GM19023 (cell line): Measurements from ENCODE around the gene PRKCE.
A peak's percentile ranks its signal among the peaks of the same experiment; 100 is the strongest.

ENCODE experiments used
- ATAC-seq: cut with Tn5 transposase; IDR thresholded peaks from one replicate; pipeline ENCODE4 v1.9.1; 2021; ENCODE audit warnings: mild to moderate bottlenecking, moderate library complexity; ENCODE audit not compliant: unreplicated experiment

Gene PRKCE

GRCh38 chr2:45721150-45721549 is 69.7 kb downstream of the PRKCE start:
- ATAC-seq: no peak

GRCh38 chr2:45722477-45722876 is 71.0 kb downstream of the PRKCE start:
- no peak for ATAC-seq

GRCh38 chr2:45723857-45724256 is 72.4 kb downstream of the PRKCE start:
- no peak for ATAC-seq

- no peak for ATAC-seq
Observed at GRCh38 chr2:45724335-45724734, 72.9 kb downstream of the PRKCE start.

GRCh38 chr2:45725731-45726130 is 74.3 kb downstream of the PRKCE start:
- ATAC-seq: no peak

- no peak for ATAC-seq
Observed at GRCh38 chr2:45726188-45726587, 74.7 kb downstream of the PRKCE start.

- ATAC-seq: peak; percentile 80
Observed at GRCh38 chr2:45728458-45728942, 77.0 kb downstream of the PRKCE start.

- peak; percentile 46 for ATAC-seq
Observed at GRCh38 chr2:45729753-45730512, 78.5 kb downstream of the PRKCE start.

- no peak for ATAC-seq
Observed at GRCh38 chr2:45731141-45731540, 79.7 kb downstream of the PRKCE start.

GRCh38 chr2:45732436-45732835 is 81.0 kb downstream of the PRKCE start:
- no peak for ATAC-seq

- ATAC-seq: no peak
Observed at GRCh38 chr2:45732946-45733345, 81.5 kb downstream of the PRKCE start.

- no peak for ATAC-seq
Observed at GRCh38 chr2:45734336-45734735, 82.9 kb downstream of the PRKCE start.

GRCh38 chr2:45734952-45735351 is 83.5 kb downstream of the PRKCE start:
- ATAC-seq: no peak

GRCh38 chr2:45736757-45737704 is 85.6 kb downstream of the PRKCE start:
- no peak for ATAC-seq

- ATAC-seq: no peak
Observed at GRCh38 chr2:45739796-45740485, 88.5 kb downstream of the PRKCE start.

GRCh38 chr2:45741161-45741850 is 89.8 kb downstream of the PRKCE start:
- no peak for ATAC-seq

GRCh38 chr2:45743531-45744396 is 92.3 kb downstream of the PRKCE start:
- no peak for ATAC-seq

- no peak for ATAC-seq
Observed at GRCh38 chr2:45745231-45745630, 93.8 kb downstream of the PRKCE start.

GRCh38 chr2:45746888-45747287 is 95.4 kb downstream of the PRKCE start:
- ATAC-seq: no peak

- no peak for ATAC-seq
Observed at GRCh38 chr2:45747363-45747762, 95.9 kb downstream of the PRKCE start.
